ENCODE data around the gene ROM1. TPM values are rescaled to one million over a fixed set of nuclear protein-coding genes. Genes with fewer than 3 reads are reported as not detected.
"Not testable (repeated sequence)": the region's sequence is repeated elsewhere in the genome, so short reads cannot be mapped to it uniquely, and the experiment has no call there.

ROM1 gene, protein sequence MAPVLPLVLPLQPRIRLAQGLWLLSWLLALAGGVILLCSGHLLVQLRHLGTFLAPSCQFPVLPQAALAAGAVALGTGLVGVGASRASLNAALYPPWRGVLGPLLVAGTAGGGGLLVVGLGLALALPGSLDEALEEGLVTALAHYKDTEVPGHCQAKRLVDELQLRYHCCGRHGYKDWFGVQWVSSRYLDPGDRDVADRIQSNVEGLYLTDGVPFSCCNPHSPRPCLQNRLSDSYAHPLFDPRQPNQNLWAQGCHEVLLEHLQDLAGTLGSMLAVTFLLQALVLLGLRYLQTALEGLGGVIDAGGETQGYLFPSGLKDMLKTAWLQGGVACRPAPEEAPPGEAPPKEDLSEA
- total RNA-seq (1 to 10 TPM in 1 of 2 donors, under 1 TPM in 1; 0.94 to 1.2 TPM), total RNA-seq (0.98 to 3.5 reads per million in 2 donors)

DNA sequence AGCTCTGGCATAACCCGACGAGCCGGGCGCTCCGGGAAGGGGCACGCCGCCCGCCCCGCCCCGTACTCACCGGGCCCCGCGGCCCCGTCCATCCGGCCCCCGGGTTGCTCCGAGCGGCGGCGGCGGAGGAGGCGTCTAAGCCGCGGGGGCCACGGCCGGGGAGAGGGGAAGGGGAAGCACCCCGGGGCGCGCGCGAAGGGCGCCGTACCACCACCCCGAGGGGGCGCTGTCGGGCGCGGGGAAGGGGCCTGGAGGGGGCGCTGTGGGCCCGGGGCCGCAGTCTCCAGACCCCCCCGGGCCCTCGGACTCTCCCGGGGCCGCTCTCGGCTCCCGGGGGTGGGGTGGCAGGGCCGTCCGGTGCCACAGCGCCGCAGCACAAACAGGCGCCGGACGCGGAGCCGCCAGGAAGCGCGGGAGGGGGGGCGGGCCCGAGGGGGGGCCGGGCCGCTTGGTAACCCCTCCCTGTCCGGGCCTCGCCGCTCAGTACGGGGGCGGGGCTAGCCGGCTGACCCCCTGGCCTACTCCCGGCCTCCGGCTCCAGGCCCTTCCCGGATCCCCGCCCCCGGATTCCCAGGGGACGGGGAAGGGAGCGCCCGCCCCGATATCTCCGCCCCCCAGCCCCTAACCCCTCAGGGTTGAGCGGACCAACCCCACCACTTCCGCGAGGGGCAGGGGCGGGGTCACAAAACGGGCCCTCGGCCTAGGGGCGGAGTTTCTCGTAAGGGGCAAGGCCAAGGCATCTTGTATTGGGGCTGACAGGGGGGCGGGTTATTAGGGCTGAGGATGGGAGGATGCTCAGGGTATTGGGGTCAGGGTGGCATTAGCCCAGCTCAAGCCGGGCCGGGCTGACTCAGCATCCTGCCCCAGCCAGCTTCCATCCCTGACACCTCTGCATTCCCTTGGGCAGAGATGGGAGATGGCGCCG, at the start of gene ROM1, which contains the start of gene EML3:
Gene ROM1, plus strand, starts transcription at position 892 of the 925 bp plus-strand sequence. Its CDS starts 25 bp downstream, at position 917.
Gene EML3, minus strand, starts transcription at position 410 of the 925 bp plus-strand sequence. Its CDS starts 318 bp downstream, at position 92.
- no peaks in the 10 kb centered on the region for H3K9me3 ChIP-seq (ENCODE audit: control insufficient read depth, low read length, poor library complexity, severe bottlenecking)
- Mint-ChIP-seq H3K4me1 (peaks cover 38% of the 10 kb centered on the region), H3K27ac (peak within 1 kb of the TSS; percentile 99), H3K36me3 (ENCODE audit: low read depth) (no peaks in the 10 kb centered on the region), H3K27me3 (no peaks in the 10 kb centered on the region), H3K4me3 (peak within 1 kb of the TSS; percentile 100)
- peak; percentile 82 for ATAC-seq
- peak; percentile 79 to 89 (median 82) for DNase-seq

DNA sequence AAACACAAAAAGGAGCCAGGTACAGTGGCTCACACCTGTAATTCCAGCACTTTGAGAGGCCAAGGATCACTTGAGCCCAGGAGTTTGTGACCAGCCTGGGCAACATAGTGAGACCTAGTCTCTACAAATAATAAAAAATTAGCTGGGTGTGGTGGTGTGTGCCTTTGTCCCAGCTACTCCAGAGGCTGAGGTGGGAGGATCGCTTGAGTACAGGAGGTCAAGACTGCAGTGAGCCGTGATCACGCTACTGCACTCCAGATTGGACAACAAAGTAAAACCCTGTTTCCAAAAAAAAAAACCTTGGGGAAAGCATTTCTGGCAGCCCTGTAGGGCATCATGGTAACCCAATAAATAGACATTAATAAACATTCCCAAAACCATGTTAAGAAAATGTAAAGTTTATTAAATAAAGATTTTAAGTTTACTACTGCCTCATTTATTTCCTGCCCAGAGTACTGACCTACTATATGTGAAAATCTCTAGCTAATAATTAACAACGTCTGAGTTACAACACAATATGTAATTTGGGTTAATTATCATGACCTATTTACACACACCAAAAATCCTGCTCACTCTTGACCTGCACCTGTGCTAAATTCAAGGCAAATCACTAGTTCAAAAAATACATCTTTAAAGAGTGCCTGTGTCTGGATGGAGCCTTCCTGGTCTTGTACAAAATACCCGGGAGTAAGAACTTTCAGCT, 47.8 kb upstream of the ROM1 start:
- H3K9me3 ChIP-seq (ENCODE audit: control insufficient read depth, low read length, poor library complexity, severe bottlenecking), result no peaks in the 10 kb centered on the region
- peak overlapping the region; percentile 90 for H3K27ac Mint-ChIP-seq

DNA sequence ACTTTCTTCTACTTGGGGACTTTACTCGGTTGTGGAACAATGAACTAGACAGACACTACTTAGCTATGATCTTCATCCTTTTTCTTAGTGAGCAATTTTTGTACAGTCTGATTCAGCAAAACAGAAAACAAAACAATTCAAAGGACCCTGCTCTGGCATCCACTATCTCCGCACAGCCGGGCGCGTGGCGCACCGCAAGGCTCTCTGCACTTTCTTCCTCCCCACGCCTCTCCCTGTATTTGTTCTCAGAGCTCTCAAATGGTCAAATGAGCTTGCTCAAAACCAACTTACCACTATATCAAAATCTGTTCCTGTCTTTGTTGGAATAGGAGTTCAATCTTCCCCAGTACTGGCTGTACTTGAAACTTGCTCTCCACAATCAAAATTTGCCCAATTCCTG, 46.8 kb upstream of the ROM1 start:
- Mint-ChIP-seq H3K27me3 (no peaks in the 10 kb centered on the region), H3K4me3 (no peak overlapping the region), H3K27ac (peak overlapping the region; percentile 90), H3K36me3 (ENCODE audit: low read depth) (peaks cover 18% of the 10 kb centered on the region), H3K4me1 (peaks cover 35% of the 10 kb centered on the region)
- no peaks in the 10 kb centered on the region for H3K9me3 ChIP-seq (ENCODE audit: control insufficient read depth, low read length, poor library complexity, severe bottlenecking)
- no peak for ATAC-seq
- no peak for DNase-seq

More for the DNA sequence above, 47.8 kb upstream of the ROM1 start:
- H3K27me3 Mint-ChIP-seq, result no peaks in the 10 kb centered on the region
- H3K4me1 Mint-ChIP-seq, result peaks cover 30% of the 10 kb centered on the region
- no peak for DNase-seq
- H3K4me3 Mint-ChIP-seq, result no peak overlapping the region
- H3K36me3 Mint-ChIP-seq (ENCODE audit: low read depth), result peaks cover 12% of the 10 kb centered on the region
- ATAC-seq, result no peak

DNA sequence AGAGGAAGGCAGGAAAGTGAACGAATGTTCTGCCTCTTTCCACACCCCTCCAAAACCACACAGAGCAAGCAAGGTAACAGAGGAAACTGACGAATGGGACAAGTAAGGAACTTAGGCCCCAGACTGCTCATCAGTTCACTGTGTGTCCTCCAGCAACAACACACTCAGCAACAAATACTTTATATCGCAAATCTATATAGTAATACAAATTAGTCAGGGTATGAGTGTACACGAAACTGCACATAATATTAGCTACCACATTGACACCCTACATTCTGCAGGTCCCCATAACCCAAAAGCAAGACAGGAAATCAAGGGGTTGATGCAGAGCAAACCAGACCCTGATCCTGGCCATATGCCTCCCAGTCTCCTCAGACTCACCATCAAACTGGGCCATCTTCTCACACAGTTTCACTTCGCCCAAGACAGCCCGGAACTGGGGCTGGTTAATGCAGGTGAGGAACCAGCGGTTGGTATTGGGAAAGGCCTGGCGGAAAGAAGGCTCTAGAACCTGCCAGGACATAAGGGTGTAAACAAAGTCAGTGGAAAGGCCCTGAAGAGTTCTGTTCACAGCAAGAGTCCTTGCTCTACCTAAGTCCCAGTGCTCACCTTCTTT, 45.9 kb upstream of the ROM1 start:
- H3K4me1 Mint-ChIP-seq, result peaks cover 40% of the 10 kb centered on the region
- H3K4me3 Mint-ChIP-seq, result peak overlapping the region; percentile 55
- H3K27ac Mint-ChIP-seq, result peak overlapping the region; percentile 90
- ATAC-seq (peak; percentile 62), DNase-seq (no peak)
- no peaks in the 10 kb centered on the region for H3K27me3 Mint-ChIP-seq
- no peaks in the 10 kb centered on the region for H3K9me3 ChIP-seq (ENCODE audit: control insufficient read depth, low read length, poor library complexity, severe bottlenecking)
- peaks cover 20% of the 10 kb centered on the region for H3K36me3 Mint-ChIP-seq (ENCODE audit: low read depth)

DNA sequence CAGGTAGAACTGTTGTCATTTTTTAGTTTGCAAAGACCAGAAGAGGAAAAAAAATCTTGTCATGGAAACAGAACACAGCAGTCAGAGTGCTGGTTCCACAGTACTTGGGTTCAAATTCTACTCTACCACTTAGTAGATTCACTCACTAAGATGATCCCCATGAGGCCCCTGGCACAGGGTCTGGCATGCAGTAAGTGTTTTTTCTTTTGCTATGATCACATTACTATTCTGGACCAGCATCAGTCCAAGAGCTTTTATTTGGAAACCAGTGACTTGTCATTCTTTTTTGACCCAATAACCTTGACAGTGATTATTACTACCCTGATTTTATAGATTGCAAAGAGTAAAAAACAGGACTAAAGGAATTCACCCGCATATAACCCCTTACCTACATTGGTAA, 43.4 kb upstream of the ROM1 start:
- DNase-seq (no peak), ATAC-seq (no peak)
- H3K27ac Mint-ChIP-seq, result no peak overlapping the region
- H3K27me3 Mint-ChIP-seq, result no peaks in the 10 kb centered on the region
- H3K36me3 Mint-ChIP-seq (ENCODE audit: low read depth), result peaks cover 24% of the 10 kb centered on the region
- no peaks in the 10 kb centered on the region for H3K9me3 ChIP-seq (ENCODE audit: control insufficient read depth, low read length, poor library complexity, severe bottlenecking)
- H3K4me3 Mint-ChIP-seq, result no peak overlapping the region
- peaks cover 58% of the 10 kb centered on the region for H3K4me1 Mint-ChIP-seq

DNA sequence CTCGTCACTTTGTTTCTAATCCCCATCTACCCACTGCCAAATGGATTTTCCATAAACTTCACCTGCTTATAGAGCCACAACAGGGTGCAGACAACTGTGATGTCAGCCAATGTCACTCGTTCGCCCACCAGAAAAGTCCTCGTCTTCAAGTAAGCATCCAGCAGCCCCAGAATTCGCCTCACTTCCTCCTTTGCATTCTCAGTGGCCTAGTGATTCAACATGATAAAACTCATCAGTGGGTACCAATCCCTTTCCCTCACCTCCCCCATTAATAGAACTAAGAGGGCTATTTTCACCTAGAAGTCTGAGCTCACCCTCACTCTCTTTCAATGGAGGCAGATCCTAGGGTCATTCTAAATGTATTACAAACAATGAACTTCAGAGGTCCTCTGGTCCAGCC, 42.2 kb upstream of the ROM1 start:
- ATAC-seq; H3K4me3 Mint-ChIP-seq; DNase-seq; H3K9me3 ChIP-seq (ENCODE audit: control insufficient read depth, low read length, poor library complexity, severe bottlenecking); H3K27me3 Mint-ChIP-seq: not testable (repeated sequence)
- Mint-ChIP-seq H3K27ac (peak overlapping the region; percentile 100), H3K4me1 (peaks cover 60% of the 10 kb centered on the region), H3K36me3 (ENCODE audit: low read depth) (peaks cover 24% of the 10 kb centered on the region)

DNA sequence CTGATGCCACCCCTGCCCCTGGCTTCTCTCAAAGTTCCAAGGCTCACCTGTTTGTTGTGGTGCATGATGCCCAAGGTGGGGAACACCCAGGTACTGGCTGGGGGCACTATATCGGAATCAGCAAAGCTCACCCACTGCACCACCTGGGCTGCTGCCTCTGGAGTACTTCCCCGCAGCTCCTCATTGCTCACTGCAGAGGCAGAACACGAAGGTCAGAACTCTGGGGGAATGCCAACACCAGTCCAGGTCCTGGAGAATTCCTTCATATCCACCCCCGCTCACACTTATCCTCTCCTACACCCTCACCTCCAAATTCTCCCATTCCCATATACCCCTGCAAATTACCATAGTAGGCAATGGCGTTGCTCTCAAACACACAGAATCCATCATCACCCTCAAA, 41.6 kb upstream of the ROM1 start:
- not testable (repeated sequence) for H3K9me3 ChIP-seq (ENCODE audit: control insufficient read depth, low read length, poor library complexity, severe bottlenecking); ATAC-seq; H3K27me3 Mint-ChIP-seq; DNase-seq
- H3K36me3 Mint-ChIP-seq (ENCODE audit: low read depth), result peaks cover 21% of the 10 kb centered on the region
- H3K27ac Mint-ChIP-seq, result peak overlapping the region; percentile 100
- H3K4me1 Mint-ChIP-seq, result peaks cover 54% of the 10 kb centered on the region
- peak overlapping the region; percentile 99 for H3K4me3 Mint-ChIP-seq

DNA sequence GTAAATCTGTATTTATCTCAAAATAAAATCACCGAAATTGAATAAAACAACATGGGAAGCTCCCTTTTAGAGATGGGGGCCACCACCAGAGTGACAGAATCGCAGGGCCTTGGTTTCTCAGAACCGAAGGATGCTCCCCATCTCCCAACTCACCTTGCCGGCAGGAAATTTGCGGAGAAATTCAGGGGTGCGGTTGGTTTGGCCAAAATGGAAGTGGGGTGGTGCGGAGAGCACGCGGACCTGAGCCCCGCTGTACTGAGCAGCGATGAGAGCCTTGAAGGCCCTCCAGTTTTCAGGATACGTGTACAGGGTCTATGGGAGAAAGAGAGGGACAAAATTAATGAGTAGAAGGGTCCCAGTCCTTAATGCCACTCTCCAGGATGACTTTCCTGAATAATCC, 40.6 kb upstream of the ROM1 start:
- Mint-ChIP-seq H3K4me1 (peaks cover 49% of the 10 kb centered on the region), H3K27ac (peak overlapping the region; percentile 100), H3K27me3 (no peaks in the 10 kb centered on the region), H3K4me3 (peak overlapping the region; percentile 99), H3K36me3 (ENCODE audit: low read depth) (peaks cover 19% of the 10 kb centered on the region)
- ATAC-seq, result no peak
- H3K9me3 ChIP-seq (ENCODE audit: control insufficient read depth, low read length, poor library complexity, severe bottlenecking), result no peaks in the 10 kb centered on the region
- DNase-seq, result no peak

DNA sequence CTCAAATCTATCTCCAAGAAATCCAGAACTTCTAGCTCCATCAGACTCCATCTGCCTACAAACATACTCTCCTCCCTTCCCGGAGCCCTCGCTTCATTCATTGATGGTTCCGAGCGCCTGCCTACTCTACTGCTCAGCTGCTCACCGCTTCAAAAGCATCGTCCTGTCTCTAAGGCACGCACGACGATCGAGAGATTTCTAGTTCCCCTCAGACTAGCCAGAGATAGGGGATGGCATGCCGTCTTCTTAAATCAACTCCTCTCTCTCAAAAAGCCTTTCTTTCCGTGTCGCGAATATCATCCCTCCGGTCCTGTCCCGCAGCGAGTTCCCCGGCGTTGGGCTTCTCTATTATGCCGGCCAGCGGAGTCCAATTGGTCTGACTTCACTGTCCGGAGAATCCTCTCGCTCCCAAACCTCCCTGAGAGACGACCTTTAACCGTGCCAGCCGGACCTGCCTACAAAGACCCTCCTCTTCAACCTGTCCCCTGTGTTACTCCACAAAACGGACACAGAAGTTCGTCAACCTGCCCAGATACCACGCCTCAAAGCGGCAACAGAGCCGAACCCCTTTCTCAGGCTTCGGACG, 40.0 kb upstream of the ROM1 start:
- H3K4me3 Mint-ChIP-seq, result peak overlapping the region; percentile 99
- H3K27me3 Mint-ChIP-seq, result no peaks in the 10 kb centered on the region
- H3K4me1 Mint-ChIP-seq, result peaks cover 48% of the 10 kb centered on the region
- peaks cover 19% of the 10 kb centered on the region for H3K36me3 Mint-ChIP-seq (ENCODE audit: low read depth)
- peak overlapping the region; percentile 100 for H3K27ac Mint-ChIP-seq
- ATAC-seq (no peak), DNase-seq (no peak)
- no peaks in the 10 kb centered on the region for H3K9me3 ChIP-seq (ENCODE audit: control insufficient read depth, low read length, poor library complexity, severe bottlenecking)

DNA sequence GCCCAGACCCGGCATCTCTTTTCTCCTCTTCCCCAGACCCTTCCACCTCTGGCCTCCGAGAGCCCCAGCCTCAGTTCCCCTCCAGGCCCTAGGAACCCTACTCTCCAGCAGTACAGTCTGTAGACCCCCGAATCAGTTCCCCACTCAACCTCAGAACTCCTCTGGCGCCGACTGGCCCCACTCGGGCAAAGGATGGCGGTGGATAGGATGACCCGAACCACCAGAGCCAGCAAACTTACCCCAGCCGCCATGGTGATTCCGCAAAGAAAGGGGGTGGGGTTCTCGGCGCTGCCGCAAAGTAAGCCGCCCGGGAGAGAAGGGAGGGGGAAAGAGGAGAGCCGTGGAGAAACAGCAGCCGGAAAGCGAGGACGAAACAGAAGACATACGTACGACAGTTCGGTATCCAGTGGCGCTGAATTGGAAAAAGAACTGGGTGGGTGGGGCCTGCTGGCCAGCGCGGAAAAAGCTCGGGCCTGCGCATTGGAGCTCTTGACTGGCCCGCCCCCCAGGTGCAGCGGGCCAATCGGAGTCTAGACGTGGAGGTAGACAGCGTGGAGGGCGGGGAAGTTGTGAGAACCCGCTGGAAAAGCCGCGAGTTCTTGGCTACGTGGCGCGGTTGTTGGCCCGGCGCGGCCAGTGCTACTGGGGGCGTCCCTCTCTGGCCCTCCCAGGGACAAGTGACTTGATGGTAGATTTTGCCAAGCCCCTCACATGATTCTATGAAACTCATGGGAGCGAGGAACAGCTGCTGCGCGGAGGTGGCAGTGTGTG, 39.3 kb upstream of the ROM1 start, which contains the start of gene EEF1G:
Gene EEF1G, minus strand, starts transcription at position 300 of the 771 bp plus-strand sequence. Its CDS starts 49 bp downstream, at position 251.
- H3K36me3 Mint-ChIP-seq (ENCODE audit: low read depth), result peaks cover 18% of the 10 kb centered on the region
- ATAC-seq, result peak; percentile 95

DNA sequence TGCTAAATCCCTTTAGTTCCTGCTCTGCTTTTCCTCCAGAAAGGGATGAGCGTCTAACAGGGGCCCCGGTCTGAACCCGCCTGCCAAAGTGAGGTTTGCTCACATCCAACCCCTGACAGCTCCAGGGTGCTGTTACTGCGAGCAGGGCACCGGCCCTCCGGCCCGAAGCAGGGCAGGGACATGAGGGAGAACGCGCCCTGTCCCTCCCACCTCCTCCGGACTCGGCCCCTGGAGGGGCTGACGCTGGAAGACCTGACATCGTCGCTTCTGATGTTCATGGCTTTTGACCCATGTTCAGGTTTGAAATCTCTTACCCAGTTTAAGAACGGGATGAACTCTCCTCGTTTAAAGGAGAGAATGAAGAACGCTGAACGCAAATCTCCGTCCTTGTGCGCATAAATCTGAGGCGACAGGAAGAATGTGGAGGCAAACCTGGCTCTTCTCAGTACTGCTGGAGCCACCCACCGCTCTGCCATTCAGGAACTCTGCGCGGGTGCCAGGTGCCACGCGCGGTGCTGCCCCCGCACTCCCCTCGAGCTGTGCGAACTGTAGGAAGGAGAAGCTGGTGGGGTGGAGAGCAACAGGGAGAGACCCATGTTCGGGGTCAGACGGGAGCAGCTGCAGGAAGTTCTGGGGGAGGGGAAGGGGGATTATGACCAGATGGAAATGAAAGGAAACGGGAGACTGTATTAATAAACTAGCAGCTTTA, 38.5 kb upstream of the ROM1 start:
- no peaks in the 10 kb centered on the region for H3K9me3 ChIP-seq (ENCODE audit: control insufficient read depth, low read length, poor library complexity, severe bottlenecking)
- Mint-ChIP-seq H3K4me3 (peak overlapping the region; percentile 99), H3K36me3 (ENCODE audit: low read depth) (peaks cover 18% of the 10 kb centered on the region), H3K4me1 (peaks cover 48% of the 10 kb centered on the region), H3K27me3 (no peaks in the 10 kb centered on the region), H3K27ac (peak overlapping the region; percentile 100)
- DNase-seq (no peak), ATAC-seq (peak; percentile 6)

More for the DNA sequence above, 39.3 kb upstream of the ROM1 start, which contains the start of gene EEF1G:
- H3K4me3 Mint-ChIP-seq, result peak within 1 kb of the TSS; percentile 99
- DNase-seq, result peak; percentile 94 to 97 (median 95)
- no peaks in the 10 kb centered on the region for H3K27me3 Mint-ChIP-seq
- H3K4me1 Mint-ChIP-seq, result peaks cover 48% of the 10 kb centered on the region
- no peaks in the 10 kb centered on the region for H3K9me3 ChIP-seq (ENCODE audit: control insufficient read depth, low read length, poor library complexity, severe bottlenecking)
- peak within 1 kb of the TSS; percentile 100 for H3K27ac Mint-ChIP-seq
